Activated naive CD8-positive, alpha-beta T cell treated with anti-CD3 and anti-CD28 coated beads, Interleukin-2, amount 50 U/mL, for 24 hours (primary cell): ENCODE results near the gene PJA2.
"Not testable (repeated sequence)": the region's sequence is repeated elsewhere in the genome, so short reads cannot be mapped to it uniquely, and the experiment has no call there.

Experiments used
- ATAC-seq: fragments of 150-1000 bp; cut with Tn5 transposase; one replicate; pipeline ENCODE4 v1.10.0; 2021
- DNase-seq: peaks from one replicate; pipeline ENCODE4 v3.0.0; 2021
- H3K27ac Mint-ChIP-seq: one replicate; pipeline ENCODE4 v1.8.0; 2021; ENCODE audit warnings: mild to moderate bottlenecking, mixed read lengths
- H3K27me3 Mint-ChIP-seq: one replicate; pipeline ENCODE4 v1.8.0; 2021; ENCODE audit warnings: mixed read lengths
- H3K36me3 Mint-ChIP-seq: one replicate; pipeline ENCODE4 v1.8.0; 2021; ENCODE audit warnings: low read depth, mixed read lengths
- H3K4me1 Mint-ChIP-seq: one replicate; pipeline ENCODE4 v1.8.0; 2021; ENCODE audit warnings: mixed read lengths
- H3K4me3 Mint-ChIP-seq: one replicate; pipeline ENCODE4 v1.8.0; 2021; ENCODE audit warnings: mild to moderate bottlenecking, moderate library complexity, mixed read lengths
- H3K9me3 Mint-ChIP-seq: one replicate; pipeline ENCODE4 v1.8.0; 2021; ENCODE audit warnings: mixed read lengths

The PJA2 gene

GRCh38 chr5:109413921-109414461 is 4.2 kb upstream of the PJA2 start:
- H3K36me3 Mint-ChIP-seq, result peaks cover 11% of the 10 kb centered on the region
- DNase-seq, ATAC-seq, H3K4me3 Mint-ChIP-seq, H3K27ac Mint-ChIP-seq, H3K27me3 Mint-ChIP-seq: not testable (repeated sequence)
- H3K9me3 Mint-ChIP-seq, result peaks cover 24% of the 10 kb centered on the region
- H3K4me1 Mint-ChIP-seq, result peaks cover 30% of the 10 kb centered on the region

GRCh38 chr5:109413458-109413857 is 3.7 kb upstream of the PJA2 start:
- peaks cover 11% of the 10 kb centered on the region for H3K36me3 Mint-ChIP-seq
- H3K27me3 Mint-ChIP-seq, result peaks cover 4% of the 10 kb centered on the region
- no peak for ATAC-seq
- H3K4me3 Mint-ChIP-seq, result no peak overlapping the region
- H3K4me1 Mint-ChIP-seq, result peaks cover 30% of the 10 kb centered on the region
- H3K27ac Mint-ChIP-seq, result no peak overlapping the region
- no peak for DNase-seq
- H3K9me3 Mint-ChIP-seq, result peaks cover 24% of the 10 kb centered on the region

- Mint-ChIP-seq H3K9me3 (peaks cover 24% of the 10 kb centered on the region), H3K36me3 (peaks cover 11% of the 10 kb centered on the region), H3K27me3 (peaks cover 4% of the 10 kb centered on the region), H3K4me1 (peaks cover 30% of the 10 kb centered on the region), H3K27ac (no peak overlapping the region), H3K4me3 (no peak overlapping the region)
- DNase-seq (no peak), ATAC-seq (no peak)
Measured at GRCh38 chr5:109412981-109413402, 3.2 kb upstream of the PJA2 start.

GRCh38 chr5:109411627-109412026 is 1.9 kb upstream of the PJA2 start:
- H3K4me3 Mint-ChIP-seq, result no peak overlapping the region
- no peak overlapping the region for H3K27ac Mint-ChIP-seq
- H3K4me1 Mint-ChIP-seq, result peaks cover 41% of the 10 kb centered on the region
- peaks cover 4% of the 10 kb centered on the region for H3K27me3 Mint-ChIP-seq
- ATAC-seq (no peak), DNase-seq (no peak)
- peaks cover 22% of the 10 kb centered on the region for H3K9me3 Mint-ChIP-seq
- peaks cover 11% of the 10 kb centered on the region for H3K36me3 Mint-ChIP-seq

GRCh38 chr5:109411149-109411514 is 1.4 kb upstream of the PJA2 start:
- Mint-ChIP-seq H3K36me3 (peaks cover 13% of the 10 kb centered on the region), H3K27me3 (peaks cover 4% of the 10 kb centered on the region), H3K9me3 (peaks cover 17% of the 10 kb centered on the region), H3K4me3 (peak overlapping the region; percentile 99), H3K4me1 (peaks cover 46% of the 10 kb centered on the region), H3K27ac (peak overlapping the region; percentile 100)
- no peak for DNase-seq
- no peak for ATAC-seq

GRCh38 chr5:109410389-109411148 is 795 bp upstream of the PJA2 start:
- DNase-seq (peak; percentile 34), ATAC-seq (no peak)
- peak overlapping the region; percentile 100 for H3K27ac Mint-ChIP-seq
- peaks cover 4% of the 10 kb centered on the region for H3K27me3 Mint-ChIP-seq
- H3K4me1 Mint-ChIP-seq, result peaks cover 52% of the 10 kb centered on the region
- H3K4me3 Mint-ChIP-seq, result peak overlapping the region; percentile 99
- H3K9me3 Mint-ChIP-seq, result peaks cover 11% of the 10 kb centered on the region
- H3K36me3 Mint-ChIP-seq, result peaks cover 11% of the 10 kb centered on the region

GRCh38 chr5:109408991-109409843 is 557 bp downstream of the PJA2 start:
- Mint-ChIP-seq H3K27ac (peak overlapping the region; percentile 100), H3K36me3 (peaks cover 12% of the 10 kb centered on the region), H3K4me3 (peak overlapping the region; percentile 99), H3K4me1 (peaks cover 59% of the 10 kb centered on the region), H3K27me3 (peaks cover 4% of the 10 kb centered on the region), H3K9me3 (peaks cover 6% of the 10 kb centered on the region)
- peak; percentile 82 for DNase-seq
- ATAC-seq, result peak; percentile 42

- Mint-ChIP-seq H3K27ac (peak overlapping the region; percentile 100), H3K4me1 (peaks cover 61% of the 10 kb centered on the region), H3K27me3 (peaks cover 4% of the 10 kb centered on the region), H3K36me3 (peaks cover 16% of the 10 kb centered on the region), H3K4me3 (peak overlapping the region; percentile 99), H3K9me3 (no peaks in the 10 kb centered on the region)
- no peak for ATAC-seq
- no peak for DNase-seq
Measured at GRCh38 chr5:109407913-109408312, 1.9 kb downstream of the PJA2 start.

- H3K4me1 Mint-ChIP-seq, result peaks cover 68% of the 10 kb centered on the region
- no peak for DNase-seq
- H3K27me3 Mint-ChIP-seq, result peaks cover 4% of the 10 kb centered on the region
- no peak for ATAC-seq
- H3K27ac Mint-ChIP-seq, result peak overlapping the region; percentile 51
- peak overlapping the region; percentile 99 for H3K4me3 Mint-ChIP-seq
- peaks cover 16% of the 10 kb centered on the region for H3K36me3 Mint-ChIP-seq
- no peaks in the 10 kb centered on the region for H3K9me3 Mint-ChIP-seq
Measured at GRCh38 chr5:109406719-109407118, 3.1 kb downstream of the PJA2 start.

- H3K4me1 Mint-ChIP-seq, result peaks cover 79% of the 10 kb centered on the region
Measured at GRCh38 chr5:109404428-109404960, 5.3 kb downstream of the PJA2 start.

GRCh38 chr5:109403469-109403868 is 6.3 kb downstream of the PJA2 start:
- peaks cover 81% of the 10 kb centered on the region for H3K4me1 Mint-ChIP-seq
- H3K4me3 Mint-ChIP-seq, result no peak overlapping the region

More at GRCh38 chr5:109404428-109404960, 5.3 kb downstream of the PJA2 start:
- peaks cover 2% of the 10 kb centered on the region for H3K27me3 Mint-ChIP-seq
- no peak overlapping the region for H3K4me3 Mint-ChIP-seq
- peaks cover 21% of the 10 kb centered on the region for H3K36me3 Mint-ChIP-seq
- no peak for ATAC-seq
- DNase-seq, result no peak
- H3K27ac Mint-ChIP-seq, result no peak overlapping the region
- no peaks in the 10 kb centered on the region for H3K9me3 Mint-ChIP-seq

GRCh38 chr5:109399092-109399759 is 10.5 kb downstream of the PJA2 start:
- Mint-ChIP-seq H3K4me1 (peaks cover 83% of the 10 kb centered on the region), H3K27me3 (no peaks in the 10 kb centered on the region), H3K4me3 (no peak overlapping the region), H3K9me3 (no peaks in the 10 kb centered on the region), H3K27ac (no peak overlapping the region), H3K36me3 (peaks cover 14% of the 10 kb centered on the region)
- DNase-seq, result no peak
- no peak for ATAC-seq

More at GRCh38 chr5:109403469-109403868, 6.3 kb downstream of the PJA2 start:
- Mint-ChIP-seq H3K27me3 (no peaks in the 10 kb centered on the region), H3K9me3 (no peaks in the 10 kb centered on the region), H3K36me3 (peaks cover 19% of the 10 kb centered on the region), H3K27ac (no peak overlapping the region)
- ATAC-seq (no peak), DNase-seq (no peak)

GRCh38 chr5:109396965-109397364 is 12.8 kb downstream of the PJA2 start:
- H3K27ac Mint-ChIP-seq, result no peak overlapping the region
- H3K4me1 Mint-ChIP-seq, result peaks cover 78% of the 10 kb centered on the region
- ATAC-seq, result no peak
- H3K4me3 Mint-ChIP-seq, result no peak overlapping the region
- no peaks in the 10 kb centered on the region for H3K27me3 Mint-ChIP-seq
- no peak for DNase-seq
- H3K36me3 Mint-ChIP-seq, result peaks cover 20% of the 10 kb centered on the region
- peaks cover 4% of the 10 kb centered on the region for H3K9me3 Mint-ChIP-seq

- peaks cover 9% of the 10 kb centered on the region for H3K9me3 Mint-ChIP-seq
- no peaks in the 10 kb centered on the region for H3K27me3 Mint-ChIP-seq
- no peak overlapping the region for H3K27ac Mint-ChIP-seq
- DNase-seq, result no peak
- ATAC-seq, result no peak
- no peak overlapping the region for H3K4me3 Mint-ChIP-seq
- peaks cover 73% of the 10 kb centered on the region for H3K4me1 Mint-ChIP-seq
- peaks cover 30% of the 10 kb centered on the region for H3K36me3 Mint-ChIP-seq
Measured at GRCh38 chr5:109394806-109395205, 15.0 kb downstream of the PJA2 start.
